A673 (cell line): ENCODE data around the gene NANOG. TPM values are rescaled to one million over a fixed set of nuclear protein-coding genes. Genes with fewer than 3 reads are reported as not detected.

Source experiments
- BruUV-seq: library from RNA; stranded (reverse); fragments of 400-500 nt; replicated peaks from 2 replicates; lab custom pipeline; 2021; lab: Mats Ljungman, UMichigan
- CTCF ChIA-PET: fragments of 300-600 bp; sonication (Branson Sonifier 250); formaldehyde crosslinking; loops from one replicate; lab custom pipeline; 2022; ENCODE audit warnings: antibody characterized with exemption; lab: Charles Lee
- POLR2A ChIA-PET: fragments of 300-600 bp; sonication (Branson Sonifier 250); formaldehyde crosslinking; loops from one replicate; lab custom pipeline; 2022; ENCODE audit warnings: antibody characterized with exemption; ENCODE audit not compliant: low non-redundant PET; lab: Charles Lee
- DNase-seq: peaks from one replicate; pipeline ENCODE4 v3.0.0-alpha.2; 2015; ENCODE audit warnings: low spot score
- H3K27ac ChIP-seq: fragments of 200-600 bp; sonication (generic); 2 replicates; pipeline ENCODE4 v1.5.1; 2016; ENCODE audit warnings: mixed run types, low read depth, mild to moderate bottlenecking, mixed read lengths, antibody characterized with exemption, low read length; ENCODE audit not compliant: poor library complexity, severe bottlenecking
- H3K27me3 ChIP-seq: fragments of 200-600 bp; sonication (generic); replicated peaks from 2 replicates; pipeline ENCODE4 v1.6.1; 2017; ENCODE audit warnings: mixed run types, low read depth, mild to moderate bottlenecking, mixed read lengths, antibody characterized with exemption, low read length; ENCODE audit not compliant: insufficient read depth, poor library complexity
- H3K36me3 ChIP-seq: fragments of 200-600 bp; sonication (generic); 2 replicates; pipeline ENCODE4 v1.6.1; 2016; ENCODE audit warnings: mixed run types, mild to moderate bottlenecking, mixed read lengths, antibody characterized with exemption, low read length; ENCODE audit not compliant: insufficient read depth, poor library complexity, severe bottlenecking
- H3K4me1 ChIP-seq: fragments of 200-600 bp; sonication (generic); 2 replicates; pipeline ENCODE4 v1.6.1; 2017; ENCODE audit warnings: mixed run types, mild to moderate bottlenecking, mixed read lengths, antibody characterized with exemption, low read length; ENCODE audit not compliant: insufficient read depth, poor library complexity, severe bottlenecking
- H3K4me3 ChIP-seq: fragments of 200-600 bp; sonication (generic); 2 replicates; pipeline ENCODE4 v1.5.1; 2016; ENCODE audit warnings: low read depth, mixed run types, mild to moderate bottlenecking, mixed read lengths, low read length; ENCODE audit not compliant: poor library complexity, severe bottlenecking
- H3K9me3 ChIP-seq: fragments of 200-600 bp; sonication (generic); 2 replicates; pipeline ENCODE4 v1.6.1; 2016; ENCODE audit warnings: mixed run types, low read depth, mild to moderate bottlenecking, mixed read lengths, antibody characterized with exemption, low read length; ENCODE audit not compliant: poor library complexity, severe bottlenecking
- CTCF ChIP-seq: fragments of 300-800, 200-600 bp; sonication (generic); conservative IDR thresholded peaks from 2 replicates; pipeline ENCODE4 v1.5.1; 2017; ENCODE audit warnings: low read depth, mild to moderate bottlenecking, antibody characterized with exemption, low read length, moderate library complexity, mixed read lengths
- EZH2 ChIP-seq: fragments of 200-600 bp; sonication (generic); IDR thresholded peaks from 2 replicates; pipeline ENCODE4 v1.6.1; 2017; ENCODE audit warnings: borderline replicate concordance, low read depth, mild to moderate bottlenecking, mixed read lengths, antibody characterized with exemption, low read length; ENCODE audit not compliant: poor library complexity, severe bottlenecking
- intact Hi-C: fragments of 100-400 bp; cut with micrococcal nuclease; formaldehyde crosslinking; loops from one replicate; pipeline ENCODE4 v1.10.0; 2022; ENCODE audit not compliant: unreplicated experiment
- total RNA-seq: library from RNA; stranded (reverse); gene quantifications from 2 replicates; pipeline ENCODE4 v1.2.3, GENCODE V29; 2021

The NANOG gene
- total RNA-seq, 1 experiment from 2014 or later, result not detected

GRCh38 chr12:7756993-7757392 is 32.2 kb upstream of the NANOG start:
- intact Hi-C loops, result no loop called here
- Histone ChIP-seq H3K4me1 (peaks cover 7% of the 10 kb centered on the region), H3K36me3 (no peaks in the 10 kb centered on the region), H3K4me3 (no peak overlapping the region), H3K27me3 (no peaks in the 10 kb centered on the region), H3K27ac (no peak overlapping the region), H3K9me3 (no peaks in the 10 kb centered on the region)
- no peak for TF ChIP-seq CTCF
- TF ChIP-seq EZH2, result no peak
- ChIA-PET CTCF (no interaction called here), POLR2A (no interaction called here)
- BruUV-seq, result no TSS peak
- DNase-seq, result no peak

- ChIA-PET POLR2A (no interaction called here), CTCF (no interaction called here)
- Histone ChIP-seq H3K27ac (no peak overlapping the region), H3K4me3 (no peak overlapping the region), H3K36me3 (no peaks in the 10 kb centered on the region), H3K9me3 (no peaks in the 10 kb centered on the region), H3K4me1 (peaks cover 7% of the 10 kb centered on the region), H3K27me3 (no peaks in the 10 kb centered on the region)
- no peak for TF ChIP-seq EZH2
- TF ChIP-seq CTCF, result no peak
- intact Hi-C loops, result no loop called here
- no TSS peak for BruUV-seq
- no peak for DNase-seq
Observed at GRCh38 chr12:7758766-7759140, 30.4 kb upstream of the NANOG start.

GRCh38 chr12:7769999-7770398 is 19.2 kb upstream of the NANOG start:
- CTCF ChIA-PET, result no interaction called here
- H3K9me3 ChIP-seq, result no peaks in the 10 kb centered on the region
- BruUV-seq, result no TSS peak
- no peaks in the 10 kb centered on the region for H3K27me3 ChIP-seq
- POLR2A ChIA-PET, result no interaction called here
- no peak overlapping the region for H3K4me3 ChIP-seq
- intact Hi-C loops, result no loop called here
- TF ChIP-seq EZH2 (no peak), CTCF (no peak)
- no peak overlapping the region for H3K27ac ChIP-seq
- H3K4me1 ChIP-seq, result no peaks in the 10 kb centered on the region
- no peak for DNase-seq
- H3K36me3 ChIP-seq, result no peaks in the 10 kb centered on the region
